WTC11 (cell line): ENCODE data around the gene NADK2. TPM values are rescaled to one million over a fixed set of nuclear protein-coding genes. Genes with fewer than 3 reads are reported as not detected.

Experiments used
- ATAC-seq: fragments of 200-7000 bp; cut with Tn5 transposase; 2 replicates; pipeline ENCODE4 v1.10.0; 2021; ENCODE audit warnings: mild to moderate bottlenecking, moderate library complexity
- CTCF ChIA-PET: fragments of 300-600 bp; sonication (Branson Sonifier 250); formaldehyde crosslinking; loops from one replicate; lab custom pipeline; 2021; ENCODE audit warnings: antibody characterized with exemption; lab: Charles Lee
- POLR2A ChIA-PET: fragments of 350-600 bp; sonication (Branson Sonifier 250); formaldehyde crosslinking; loops from one replicate; lab custom pipeline; 2021; ENCODE audit warnings: antibody characterized with exemption; lab: Charles Lee
- DNase-seq: peaks from one replicate; pipeline ENCODE4 v3.0.0; 2021; ENCODE audit warnings: low spot score
- H3K27ac Mint-ChIP-seq: 2 replicates; pipeline ENCODE4 v1.8.0; 2021; ENCODE audit warnings: mixed read lengths
- H3K27me3 Mint-ChIP-seq: 2 replicates; pipeline ENCODE4 v1.8.0; 2021; ENCODE audit warnings: low read depth, mild to moderate bottlenecking, moderate library complexity, mixed read lengths
- H3K36me3 Mint-ChIP-seq: 2 replicates; pipeline ENCODE4 v1.8.0; 2021; ENCODE audit warnings: mixed read lengths
- H3K4me1 Mint-ChIP-seq: 2 replicates; pipeline ENCODE4 v1.8.0; 2022; ENCODE audit warnings: mixed read lengths
- H3K4me3 Mint-ChIP-seq: 2 replicates; pipeline ENCODE4 v1.8.0; 2021; ENCODE audit warnings: mild to moderate bottlenecking, moderate library complexity, mixed read lengths
- H3K9me3 Mint-ChIP-seq: 2 replicates; pipeline ENCODE4 v1.8.0; 2021; ENCODE audit warnings: mixed read lengths
- ATF1 ChIP-seq: sonication (generic); formaldehyde crosslinking; IDR thresholded peaks from 2 replicates; pipeline ENCODE4 v1.8.1; 2023; ENCODE audit warnings: mild to moderate bottlenecking, moderate library complexity, missing genetic modification reagents
- CREB1 ChIP-seq: sonication (generic); formaldehyde crosslinking; IDR thresholded peaks from 2 replicates; pipeline ENCODE4 v1.8.0; 2023; ENCODE audit warnings: mild to moderate bottlenecking, missing genetic modification reagents
- E2F5 ChIP-seq: sonication (generic); formaldehyde crosslinking; IDR thresholded peaks from 2 replicates; pipeline ENCODE4 v1.8.1; 2022; ENCODE audit warnings: mild to moderate bottlenecking, moderate library complexity, missing genetic modification reagents
- FOXP1 ChIP-seq: sonication (generic); formaldehyde crosslinking; IDR thresholded peaks from 2 replicates; pipeline ENCODE4 v1.8.0; 2022; ENCODE audit warnings: missing genetic modification reagents, mild to moderate bottlenecking, moderate library complexity, borderline replicate concordance
- HMGA2 ChIP-seq: fragments of 250-450 bp; sonication (Bioruptor Pico); IDR thresholded peaks from 2 replicates; pipeline ENCODE4 v1.4.0; 2021; ENCODE audit warnings: mild to moderate bottlenecking, moderate library complexity
- IRF2 ChIP-seq: sonication (generic); formaldehyde crosslinking; IDR thresholded peaks from 2 replicates; pipeline ENCODE4 v1.8.0; 2022; ENCODE audit warnings: low read depth, missing genetic modification reagents, borderline replicate concordance
- NFE2L1 ChIP-seq: sonication (generic); formaldehyde crosslinking; IDR thresholded peaks from 2 replicates; pipeline ENCODE4 v1.8.1; 2023; ENCODE audit warnings: missing genetic modification reagents
- NFYB ChIP-seq: sonication (generic); formaldehyde crosslinking; conservative IDR thresholded peaks from 2 replicates; pipeline ENCODE4 v1.8.0; 2022; ENCODE audit warnings: low read depth, missing genetic modification reagents
- PRDM15 ChIP-seq: sonication (generic); formaldehyde crosslinking; IDR thresholded peaks from 2 replicates; pipeline ENCODE4 v1.8.0; 2022; ENCODE audit warnings: missing genetic modification reagents
- PRRX2 ChIP-seq: fragments of 250-450 bp; sonication (Bioruptor Pico); IDR thresholded peaks from 2 replicates; pipeline ENCODE4 v1.8.0; 2021; ENCODE audit warnings: mild to moderate bottlenecking
- SOX15 ChIP-seq: fragments of 250-450 bp; sonication (Bioruptor Pico); IDR thresholded peaks from 2 replicates; pipeline ENCODE4 v1.9.0; 2021; ENCODE audit warnings: mild to moderate bottlenecking
- TCF7 ChIP-seq: sonication (generic); formaldehyde crosslinking; IDR thresholded peaks from 2 replicates; pipeline ENCODE4 v1.8.0; 2022; ENCODE audit warnings: mild to moderate bottlenecking, low read depth, missing genetic modification reagents, moderate library complexity
- TEAD1 ChIP-seq: sonication (generic); formaldehyde crosslinking; IDR thresholded peaks from 2 replicates; pipeline ENCODE4 v1.8.0; 2022; ENCODE audit warnings: mild to moderate bottlenecking, missing genetic modification reagents
- ZMAT4 ChIP-seq: fragments of 250-450 bp; sonication (Bioruptor Pico); IDR thresholded peaks from 2 replicates; pipeline ENCODE4 v1.9.0; 2021; ENCODE audit warnings: mild to moderate bottlenecking
- ZNF219 ChIP-seq: sonication (generic); formaldehyde crosslinking; IDR thresholded peaks from 2 replicates; pipeline ENCODE4 v1.8.0; 2023; ENCODE audit warnings: missing genetic modification reagents, mild to moderate bottlenecking, borderline replicate concordance
- ZNF416 ChIP-seq: fragments of 250-450 bp; sonication (Bioruptor Pico); IDR thresholded peaks from 2 replicates; pipeline ENCODE4 v1.9.0; 2021; ENCODE audit warnings: mild to moderate bottlenecking, inconsistent platforms
- ZNF425 ChIP-seq: fragments of 250-450 bp; sonication (Bioruptor Pico); conservative IDR thresholded peaks from 2 replicates; pipeline ENCODE4 v1.9.0; 2021; ENCODE audit warnings: mild to moderate bottlenecking
- ZSCAN18 ChIP-seq: fragments of 250-450 bp; sonication (Bioruptor Pico); IDR thresholded peaks from 2 replicates; pipeline ENCODE4 v2.1.2; 2022; ENCODE audit warnings: mild to moderate bottlenecking, moderate library complexity
- total RNA-seq: library from RNA; stranded (reverse); gene quantifications from 3 replicates; pipeline ENCODE4 v1.2.3, GENCODE V29; 2021
- TF ChIP-seq, protein P1 (sequence below): fragments of 250-450 bp; sonication (Bioruptor Pico); IDR thresholded peaks from 2 replicates; pipeline ENCODE4 v1.9.0; 2021; ENCODE audit warnings: moderate library complexity, mild to moderate bottlenecking, inconsistent platforms, borderline replicate concordance
- TF ChIP-seq, protein P2 (sequence below): sonication (generic); formaldehyde crosslinking; IDR thresholded peaks from 2 replicates; pipeline ENCODE4 v1.8.1; 2022; ENCODE audit warnings: mild to moderate bottlenecking, missing genetic modification reagents, moderate library complexity, borderline replicate concordance
- TF ChIP-seq, protein P3 (sequence below): sonication (generic); formaldehyde crosslinking; IDR thresholded peaks from 2 replicates; pipeline ENCODE4 v1.8.1; 2023; ENCODE audit warnings: mild to moderate bottlenecking, missing genetic modification reagents, moderate library complexity

The NADK2 gene
- total RNA-seq, 1 experiment from 2014 or later = 11.7 TPM

DNA sequence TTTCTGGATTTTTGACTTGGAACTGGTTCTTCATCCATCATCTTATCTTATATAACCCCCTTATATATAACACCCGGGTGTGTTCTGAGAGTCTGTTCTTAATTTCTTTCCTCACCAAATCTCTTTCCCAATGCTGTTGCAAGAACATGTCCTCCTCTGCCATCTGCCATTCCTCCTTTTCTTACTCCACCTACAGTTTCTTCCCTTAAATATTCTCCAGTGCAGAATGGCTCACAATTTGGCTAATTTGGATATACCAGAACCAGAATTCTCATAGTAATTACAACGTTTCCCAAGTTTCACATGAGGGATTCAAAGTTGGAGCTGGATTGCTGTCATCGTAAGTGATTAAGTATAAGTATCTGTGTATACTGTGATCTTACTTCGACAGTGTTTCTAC, 61.8 kb downstream of the NADK2 start:
- ATAC-seq = no peak
- H3K4me1 Mint-ChIP-seq = no peaks in the 10 kb centered on the region
- no peaks in the 10 kb centered on the region for H3K27me3 Mint-ChIP-seq
- TF ChIP-seq ATF1 (CRISPR knock-in tag) (no peak), PRDM15 (CRISPR knock-in tag) (no peak), NFE2L1 (no peak), IRF2 (CRISPR knock-in tag) (no peak), CREB1 (no peak), ZNF416 (CRISPR knock-in tag) (no peak), PRRX2 (no peak), ZNF219 (no peak)
- TF ChIP-seq, protein P1, sequence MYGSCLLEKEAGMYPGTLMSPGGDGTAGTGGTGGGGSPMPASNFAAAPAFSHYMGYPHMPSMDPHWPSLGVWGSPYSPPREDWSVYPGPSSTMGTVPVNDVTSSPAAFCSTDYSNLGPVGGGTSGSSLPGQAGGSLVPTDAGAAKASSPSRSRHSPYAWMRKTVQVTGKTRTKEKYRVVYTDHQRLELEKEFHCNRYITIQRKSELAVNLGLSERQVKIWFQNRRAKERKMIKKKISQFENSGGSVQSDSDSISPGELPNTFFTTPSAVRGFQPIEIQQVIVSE (CRISPR knock-in tag) = no peak
- H3K9me3 Mint-ChIP-seq = peaks cover 3% of the 10 kb centered on the region; the same call in 1 of the 2 replicates
- POLR2A ChIA-PET = no interaction called here
- CTCF ChIA-PET = no interaction called here
- H3K27ac Mint-ChIP-seq = no peak overlapping the region
- peaks cover 62% of the 10 kb centered on the region for H3K36me3 Mint-ChIP-seq
- no peak overlapping the region for H3K4me3 Mint-ChIP-seq
- DNase-seq = no peak

- CTCF ChIA-PET = interaction anchor here (0.7 to 1.6 kb wide), 11 partner anchors 24 to 518 kb away, joined by 3 to 16 read pairs (median 5); partner anchors contain the start of genes LMBRD2 and SKP2
- no peaks in the 10 kb centered on the region for H3K27me3 Mint-ChIP-seq
- no peak for DNase-seq
- H3K27ac Mint-ChIP-seq = no peak overlapping the region
- H3K4me3 Mint-ChIP-seq = no peak overlapping the region
- ATAC-seq = no peak
- H3K9me3 Mint-ChIP-seq = no peaks in the 10 kb centered on the region
- H3K36me3 Mint-ChIP-seq = peaks cover 67% of the 10 kb centered on the region
- H3K4me1 Mint-ChIP-seq = no peaks in the 10 kb centered on the region
- POLR2A ChIA-PET = no interaction called here
- no peak for TF ChIP-seq ZMAT4 (CRISPR knock-in tag)
- TF ChIP-seq FOXP1 = no peak
- TF ChIP-seq, protein P2, sequence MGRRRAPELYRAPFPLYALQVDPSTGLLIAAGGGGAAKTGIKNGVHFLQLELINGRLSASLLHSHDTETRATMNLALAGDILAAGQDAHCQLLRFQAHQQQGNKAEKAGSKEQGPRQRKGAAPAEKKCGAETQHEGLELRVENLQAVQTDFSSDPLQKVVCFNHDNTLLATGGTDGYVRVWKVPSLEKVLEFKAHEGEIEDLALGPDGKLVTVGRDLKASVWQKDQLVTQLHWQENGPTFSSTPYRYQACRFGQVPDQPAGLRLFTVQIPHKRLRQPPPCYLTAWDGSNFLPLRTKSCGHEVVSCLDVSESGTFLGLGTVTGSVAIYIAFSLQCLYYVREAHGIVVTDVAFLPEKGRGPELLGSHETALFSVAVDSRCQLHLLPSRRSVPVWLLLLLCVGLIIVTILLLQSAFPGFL (CRISPR knock-in tag) = no peak
- TF ChIP-seq PRDM15 (CRISPR knock-in tag) = no peak
- TF ChIP-seq ZNF416 (CRISPR knock-in tag) = no peak
- no peak for TF ChIP-seq SOX15 (CRISPR knock-in tag)
- TF ChIP-seq ZSCAN18 (CRISPR knock-in tag) = no peak
- TF ChIP-seq, protein P3, sequence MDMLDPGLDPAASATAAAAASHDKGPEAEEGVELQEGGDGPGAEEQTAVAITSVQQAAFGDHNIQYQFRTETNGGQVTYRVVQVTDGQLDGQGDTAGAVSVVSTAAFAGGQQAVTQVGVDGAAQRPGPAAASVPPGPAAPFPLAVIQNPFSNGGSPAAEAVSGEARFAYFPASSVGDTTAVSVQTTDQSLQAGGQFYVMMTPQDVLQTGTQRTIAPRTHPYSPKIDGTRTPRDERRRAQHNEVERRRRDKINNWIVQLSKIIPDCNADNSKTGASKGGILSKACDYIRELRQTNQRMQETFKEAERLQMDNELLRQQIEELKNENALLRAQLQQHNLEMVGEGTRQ (CRISPR knock-in tag) = no peak
- TF ChIP-seq ZNF425 = no peak
- no peak for TF ChIP-seq E2F5
- no peak for TF ChIP-seq HMGA2 (CRISPR knock-in tag)
- no peak for TF ChIP-seq NFYB (CRISPR knock-in tag)
- no peak for TF ChIP-seq TCF7 (CRISPR knock-in tag)
- no peak for TF ChIP-seq TEAD1 (CRISPR knock-in tag)
Measured at GRCh38 chr5:36178524-36178890, 63.2 kb downstream of the NADK2 start.
